HG02870 (cell line): ENCODE data around the gene OR7D2.
"Not testable (repeated sequence)": the region's sequence is repeated elsewhere in the genome, so short reads cannot be mapped to it uniquely, and the experiment has no call there.

Experiments
- ATAC-seq: cut with Tn5 transposase; IDR thresholded peaks from one replicate; pipeline ENCODE4 v1.9.1; 2021; ENCODE audit warnings: mild to moderate bottlenecking, moderate library complexity; ENCODE audit not compliant: unreplicated experiment

Gene OR7D2

DNA sequence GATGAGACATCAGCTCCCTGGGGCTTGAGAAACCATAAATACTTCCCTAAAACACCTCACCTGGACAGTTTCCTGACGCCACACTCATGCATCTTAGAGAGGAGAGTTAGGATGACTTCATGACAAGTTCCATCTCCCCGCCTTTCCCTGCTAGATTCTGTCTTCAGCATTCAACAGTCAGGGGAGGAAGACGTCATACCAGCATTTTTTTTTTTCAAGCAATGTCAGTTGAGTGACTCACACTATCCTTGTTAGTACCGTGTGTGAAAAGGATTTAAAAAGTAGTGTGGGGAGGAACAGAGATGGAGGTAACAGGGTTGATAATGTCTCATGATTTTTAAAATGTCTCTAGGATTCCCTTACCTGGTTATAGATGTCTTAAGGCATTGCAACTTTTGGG lies at the start of gene OR7D2:
TSS of gene OR7D2 (plus strand) at position 79 of the 400 bp plus-strand sequence. CDS start 6,803 bp downstream, outside the sequence.
- ATAC-seq: no peak

DNA sequence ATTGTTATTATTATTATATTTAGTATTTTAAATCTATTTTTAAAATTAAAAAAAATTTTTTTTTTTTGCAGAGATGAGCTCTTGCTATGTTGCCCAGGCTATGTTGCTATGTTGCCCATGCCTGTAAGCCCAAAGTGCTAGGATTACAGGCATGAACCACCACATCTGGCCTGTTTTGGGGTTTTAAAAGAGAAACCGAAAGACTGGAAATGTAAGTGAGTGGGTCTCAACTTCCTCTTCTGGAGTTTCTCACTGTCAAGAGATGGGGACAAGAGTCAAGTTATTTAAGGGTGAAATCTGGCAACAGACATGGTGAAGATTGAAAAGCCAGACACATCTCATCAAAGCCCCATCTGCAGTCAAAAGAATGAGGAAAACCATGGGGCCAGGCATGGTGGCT lies 47.8 kb upstream of the OR7D2 start:
- no peak for ATAC-seq

DNA sequence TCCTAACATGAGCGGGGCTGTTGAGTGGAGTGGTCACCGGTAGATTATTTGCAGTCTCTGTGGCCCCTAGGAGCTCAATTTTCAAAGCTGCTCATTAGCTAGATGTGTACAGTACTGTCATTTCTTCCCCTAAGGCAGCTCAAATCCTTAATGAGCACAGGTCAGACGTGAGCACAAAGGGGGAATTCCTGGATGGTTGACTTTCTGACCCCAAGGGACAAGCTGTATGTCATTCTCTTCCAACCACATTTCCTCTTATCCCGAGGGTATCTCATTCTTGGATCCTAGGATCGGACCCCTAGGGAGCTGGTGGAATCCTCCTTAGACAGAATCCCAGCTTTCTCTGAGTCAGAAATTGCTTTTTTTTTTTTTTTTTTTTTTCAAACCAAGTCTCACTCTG lies 46.4 kb upstream of the OR7D2 start:
- ATAC-seq: no peak

DNA sequence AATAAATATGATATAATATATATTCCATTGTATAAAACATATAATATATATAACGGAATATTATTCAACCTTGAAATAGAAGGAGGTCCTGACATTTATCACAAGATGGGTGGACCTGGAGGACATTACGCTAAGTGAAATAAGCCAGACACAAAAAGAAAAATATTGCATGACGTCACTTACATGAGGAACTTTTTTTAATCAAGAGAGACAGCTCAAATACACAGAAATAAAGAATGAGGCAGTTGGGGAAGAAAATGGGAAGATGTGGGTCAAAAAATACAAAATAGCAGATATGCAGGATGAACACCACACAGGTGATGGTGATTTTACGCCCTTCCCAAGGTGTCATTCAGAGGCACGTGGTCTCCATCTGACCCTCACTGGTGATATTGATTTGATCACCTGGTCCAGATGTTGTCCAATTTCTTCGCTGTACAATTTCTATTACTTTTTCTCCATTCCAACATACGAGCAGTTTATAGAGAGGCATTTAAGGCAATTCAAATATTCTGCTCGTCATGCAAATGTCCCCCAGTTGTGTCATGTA lies 39.1 kb upstream of the OR7D2 start:
- no peak for ATAC-seq

DNA sequence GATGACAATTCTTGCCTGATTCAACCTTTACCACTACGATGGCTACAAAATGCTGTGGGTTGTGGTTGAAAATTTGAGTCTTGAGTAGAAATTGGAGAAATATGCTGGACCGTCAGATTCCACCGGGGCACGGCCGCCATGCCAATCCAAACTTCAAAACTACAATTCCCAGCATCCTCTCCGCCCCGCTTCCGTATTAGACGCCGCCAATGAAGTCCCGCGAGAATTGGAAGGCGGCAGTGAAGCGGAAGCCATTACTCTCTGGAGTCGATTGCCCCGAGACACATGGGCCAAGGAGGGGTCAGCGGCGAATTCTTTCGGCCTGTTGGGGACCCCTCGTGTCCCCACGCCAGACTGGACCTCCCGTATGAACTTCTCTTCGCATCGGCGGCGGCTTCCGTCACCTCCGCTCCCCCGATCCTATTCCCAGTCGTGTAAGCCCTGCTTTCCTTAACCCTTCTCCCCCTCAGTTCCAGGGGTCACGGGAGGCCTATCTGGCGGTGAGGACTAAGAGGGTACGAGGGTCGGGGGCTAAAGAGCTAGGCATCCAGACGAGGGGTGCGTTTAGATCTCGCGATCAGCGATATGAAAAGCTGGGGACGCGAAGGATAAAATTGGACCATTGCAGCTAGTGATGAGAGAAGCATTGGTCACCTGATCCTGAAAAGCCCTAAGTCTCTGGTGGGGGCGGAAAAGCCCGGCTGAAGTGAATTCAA lies 38.5 kb upstream of the OR7D2 start, which contains the start of gene ZNF317:
TSS of gene ZNF317 (plus strand) at position 239 of the 716 bp plus-strand sequence. CDS start 15,620 bp downstream, outside the sequence.
- ATAC-seq: peak; percentile 90

DNA sequence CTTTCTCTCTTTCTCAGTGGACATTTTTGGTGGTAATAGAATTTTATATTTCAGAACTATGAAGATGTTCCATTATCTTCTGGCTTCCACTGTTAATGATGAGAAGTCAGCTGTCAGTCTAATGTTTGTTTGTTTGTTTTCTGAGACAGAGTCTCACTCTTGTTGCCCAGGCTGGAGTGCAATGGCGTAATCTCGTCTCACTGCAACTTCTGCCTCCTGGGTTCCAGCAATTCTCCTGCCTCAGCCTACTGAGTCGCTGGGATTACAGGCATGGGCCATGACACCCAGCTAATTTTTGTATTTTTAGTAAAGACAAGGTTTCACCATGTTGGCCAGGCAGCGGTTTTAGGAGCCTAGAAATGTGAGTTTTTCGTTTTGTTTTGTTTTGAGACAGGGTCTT lies 33.9 kb upstream of the OR7D2 start:
- ATAC-seq: no peak

DNA sequence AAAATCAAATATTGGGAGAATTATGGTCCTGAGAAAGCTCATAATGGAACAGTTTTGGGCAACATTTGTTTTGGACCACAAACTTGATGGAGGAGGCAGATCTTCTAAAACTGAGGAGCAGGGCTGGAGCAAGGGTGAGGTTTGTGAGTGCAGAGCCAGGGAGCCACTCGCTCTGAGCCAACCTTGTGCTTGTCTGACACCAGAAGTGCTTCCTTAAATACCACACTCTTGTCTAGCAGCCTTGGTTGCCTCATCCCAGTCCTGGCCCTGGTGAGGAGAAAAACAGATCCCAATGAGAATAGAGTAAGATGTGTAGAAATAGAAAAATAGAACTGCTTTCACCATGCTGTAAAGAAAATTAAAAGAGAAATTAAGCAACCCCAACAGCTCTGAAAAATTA lies 31.9 kb upstream of the OR7D2 start:
- no peak for ATAC-seq

DNA sequence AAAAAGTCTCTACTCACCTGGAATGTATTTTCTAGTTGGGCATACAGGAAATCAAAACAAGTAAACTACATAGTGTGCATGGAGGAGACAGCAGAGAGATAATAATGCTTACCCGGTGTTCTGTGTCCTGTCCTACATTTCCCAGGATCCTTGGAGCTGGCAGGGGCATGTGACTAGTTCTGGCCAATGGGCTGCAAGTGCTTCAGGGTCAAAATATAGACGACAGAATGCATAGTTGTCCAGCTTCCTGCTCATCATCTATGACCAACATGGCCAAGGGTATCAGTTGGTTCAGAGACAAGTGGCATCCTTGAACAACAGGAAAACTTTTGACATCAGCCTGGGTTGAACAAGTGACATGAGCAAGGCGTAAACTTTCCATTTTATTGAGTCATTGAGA lies 30.1 kb upstream of the OR7D2 start:
- no peak for ATAC-seq

DNA sequence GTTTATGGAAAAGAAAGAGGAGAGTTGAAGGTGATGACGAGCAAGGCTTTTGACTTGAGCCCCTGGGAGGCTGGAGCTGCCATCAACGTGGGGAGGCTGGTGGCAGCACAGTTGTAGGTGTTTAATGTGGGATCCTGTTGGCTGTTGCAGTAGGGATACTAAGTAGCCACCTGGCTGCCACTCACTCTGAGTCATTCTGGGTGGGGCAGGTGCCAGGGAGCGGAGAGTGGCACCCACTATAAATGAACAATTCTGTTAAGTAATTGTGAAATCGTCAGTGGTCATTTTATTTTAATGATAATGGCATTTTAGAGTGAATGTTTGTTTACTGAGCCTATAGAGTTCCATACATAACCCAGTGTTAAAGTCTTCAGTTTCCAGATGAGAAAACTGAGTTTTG lies 28.8 kb upstream of the OR7D2 start:
- ATAC-seq: no peak

DNA sequence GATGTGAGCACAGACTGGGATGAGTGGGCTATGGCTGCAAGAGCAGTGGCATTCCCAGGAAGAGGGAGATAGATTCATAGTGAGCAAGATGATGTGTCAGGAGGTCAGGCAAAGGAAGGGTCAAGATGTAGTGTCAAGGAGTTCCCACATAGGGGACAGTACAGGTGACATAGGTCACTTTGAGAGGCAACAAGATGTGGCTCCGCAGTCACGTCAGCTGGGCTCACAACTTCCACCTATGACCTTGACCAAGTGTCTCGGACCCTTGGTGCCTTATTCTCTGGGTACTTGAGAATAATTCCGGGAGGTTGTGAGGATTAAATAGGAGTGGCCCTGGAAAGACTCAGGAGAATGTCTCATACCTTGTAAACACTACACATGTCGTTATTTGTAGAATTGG lies 28.1 kb upstream of the OR7D2 start:
- no peak for ATAC-seq

DNA sequence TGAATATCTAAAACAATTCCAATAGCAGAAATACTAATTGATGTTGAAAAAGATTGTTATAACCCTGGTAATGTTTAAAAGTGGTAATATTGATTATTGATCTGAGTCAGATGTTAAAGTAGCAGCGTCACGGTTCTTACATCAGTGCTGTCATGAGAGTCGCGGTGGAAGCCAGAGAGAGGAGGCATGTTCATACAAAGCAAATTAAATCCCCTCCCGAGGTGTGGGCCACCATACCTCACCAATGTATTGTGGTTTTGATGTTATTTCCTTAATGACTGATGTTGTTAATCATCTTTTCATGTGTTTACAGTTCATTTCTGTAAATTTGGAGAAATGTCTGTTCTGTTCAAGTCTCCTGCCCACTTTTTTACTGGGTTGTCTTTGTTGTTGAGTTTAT lies 27.4 kb upstream of the OR7D2 start:
- no peak for ATAC-seq

DNA sequence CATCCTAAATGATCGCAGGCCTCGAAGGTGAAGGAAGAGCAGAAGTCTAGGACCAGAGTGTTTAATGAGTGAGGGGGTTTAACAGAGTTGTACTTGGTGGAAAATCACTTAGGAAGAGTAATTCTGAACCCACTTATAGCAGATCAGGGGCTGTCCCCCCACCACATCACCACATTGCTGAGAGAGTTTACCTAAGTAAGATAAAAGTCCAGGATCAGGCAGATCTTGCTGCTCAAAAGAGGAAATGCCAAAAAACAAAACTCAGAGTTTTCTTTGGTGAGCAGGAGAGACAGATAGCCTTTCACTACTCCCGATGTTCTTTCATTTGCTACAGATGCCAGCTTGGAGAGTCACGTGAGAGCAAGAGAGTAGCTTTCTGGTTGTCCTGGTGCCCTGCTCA lies 23.2 kb upstream of the OR7D2 start:
- no peak for ATAC-seq

DNA sequence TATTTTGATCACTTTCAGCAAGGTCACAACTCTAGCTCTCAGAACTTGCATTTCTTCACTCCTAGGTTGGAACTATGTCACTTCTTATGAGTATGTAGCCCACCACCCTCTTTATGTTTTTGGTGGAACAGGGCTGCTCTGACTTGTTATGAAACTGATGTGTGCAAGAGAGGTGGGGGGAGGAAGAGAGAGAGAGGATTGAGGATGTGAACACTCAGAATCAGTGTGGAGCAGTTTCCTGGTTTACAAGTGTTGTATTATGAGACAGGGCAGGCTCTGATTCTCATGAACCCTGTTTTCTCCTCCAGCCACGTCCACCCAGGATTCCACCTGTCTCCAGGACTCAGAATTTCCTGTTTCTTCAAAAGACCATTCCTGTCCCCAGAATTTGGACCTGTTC lies 22.5 kb upstream of the OR7D2 start:
- no peak for ATAC-seq

DNA sequence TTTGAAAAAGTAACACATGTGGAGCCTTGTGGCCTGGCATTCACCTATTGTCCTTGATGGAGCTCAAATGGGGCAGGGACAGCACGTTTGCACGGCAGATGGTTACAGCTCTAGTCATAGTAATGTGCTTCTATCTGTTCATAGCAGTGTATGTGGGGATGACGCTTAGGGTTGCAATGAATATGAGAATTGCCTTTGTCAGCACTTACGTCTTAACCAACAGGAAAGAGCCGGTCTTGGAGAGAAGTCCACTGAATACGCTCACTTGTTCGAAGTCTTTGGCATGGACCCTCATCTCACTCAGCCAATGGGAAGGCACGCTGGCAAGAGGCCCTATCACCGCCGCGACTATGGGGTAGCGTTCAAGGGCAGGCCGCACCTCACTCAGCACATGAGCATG lies 18.9 kb upstream of the OR7D2 start:
- ATAC-seq: no peak

DNA sequence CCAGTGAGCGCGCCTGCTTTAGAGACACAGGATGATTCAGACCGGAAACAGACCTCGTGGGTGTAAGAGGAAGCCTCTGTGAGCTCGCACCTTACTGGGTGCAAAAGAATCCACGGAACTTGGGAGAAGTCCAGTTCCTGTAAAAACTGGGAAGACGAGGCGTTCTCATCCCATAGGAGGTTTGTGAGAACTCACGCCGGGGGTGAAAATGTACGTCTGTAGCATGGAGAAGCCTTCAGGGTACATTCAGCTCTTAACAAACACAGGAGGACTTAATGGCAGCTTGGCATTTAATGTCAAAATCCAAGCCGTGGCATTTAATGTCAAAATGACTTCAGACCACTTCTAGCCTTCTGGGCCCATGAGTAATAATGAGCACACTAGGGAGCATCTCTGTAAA lies 17.4 kb upstream of the OR7D2 start:
- ATAC-seq: no peak

DNA sequence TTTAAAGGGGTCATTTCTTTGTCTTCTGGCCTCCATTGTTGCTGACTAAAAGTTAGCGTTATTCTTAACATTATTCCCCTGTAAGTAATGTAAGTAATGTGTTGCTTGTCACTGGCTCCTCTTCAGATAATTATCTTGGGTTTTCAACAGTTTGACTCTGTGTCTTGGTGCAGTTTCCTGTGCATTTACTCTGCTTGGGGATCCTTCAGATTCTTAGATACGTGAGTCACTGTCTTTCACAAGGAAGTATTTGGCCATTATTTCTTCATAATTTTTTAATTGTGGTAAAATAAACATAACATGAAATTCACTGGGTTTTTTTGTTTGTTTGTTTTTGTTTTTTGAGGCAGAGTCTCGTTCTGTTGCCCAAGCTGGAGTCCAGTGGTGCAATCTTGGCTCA lies 13.5 kb upstream of the OR7D2 start:
- no peak for ATAC-seq

DNA sequence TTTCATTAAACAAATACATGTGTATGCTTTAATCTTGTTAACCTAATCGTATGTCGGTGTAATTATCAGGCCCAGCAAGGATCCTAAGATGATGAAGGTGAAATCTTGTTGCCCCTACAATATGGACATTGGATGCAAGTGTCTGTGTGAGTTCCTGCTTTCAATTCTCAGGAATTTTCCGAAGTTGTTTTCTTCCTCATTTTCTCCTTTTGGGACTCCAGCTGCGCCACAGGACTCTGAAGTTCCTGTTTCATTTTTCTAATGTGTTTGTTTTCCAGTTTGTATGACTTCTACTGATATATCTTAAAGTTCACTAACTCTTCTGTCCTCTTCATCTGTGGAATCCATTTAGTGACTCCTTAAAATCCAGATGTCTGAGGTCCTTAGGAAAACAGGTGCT lies 11.9 kb upstream of the OR7D2 start:
- ATAC-seq: no peak

DNA sequence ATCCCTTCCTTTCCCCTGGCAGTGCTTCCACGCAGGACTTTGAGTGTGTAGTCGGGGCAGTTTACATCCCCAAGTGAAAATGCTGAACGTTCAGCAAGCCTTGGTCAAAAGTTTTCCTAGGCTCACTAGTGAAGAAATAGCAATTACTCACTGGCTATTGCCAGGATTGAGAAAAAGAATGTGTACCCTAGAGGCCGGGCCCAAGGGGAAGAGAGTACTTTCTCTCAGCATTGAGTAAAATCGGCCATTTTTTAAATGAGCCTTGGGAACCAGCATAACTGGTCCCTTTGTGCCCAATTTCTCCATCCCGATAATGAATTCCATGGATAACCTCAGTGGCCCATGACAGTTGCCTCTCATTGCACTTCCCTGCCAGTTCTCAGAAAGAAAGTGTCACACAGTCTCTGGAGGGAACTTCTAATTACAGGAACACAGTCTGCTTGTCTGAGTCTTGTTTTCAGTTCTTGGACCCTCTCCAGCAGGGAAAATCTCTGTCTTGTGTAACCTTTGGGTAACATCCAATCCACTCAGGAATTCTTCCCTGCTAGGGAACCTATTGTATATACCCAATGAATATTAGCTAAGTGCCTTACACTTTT lies 7.3 kb upstream of the OR7D2 start:
- ATAC-seq: no peak

DNA sequence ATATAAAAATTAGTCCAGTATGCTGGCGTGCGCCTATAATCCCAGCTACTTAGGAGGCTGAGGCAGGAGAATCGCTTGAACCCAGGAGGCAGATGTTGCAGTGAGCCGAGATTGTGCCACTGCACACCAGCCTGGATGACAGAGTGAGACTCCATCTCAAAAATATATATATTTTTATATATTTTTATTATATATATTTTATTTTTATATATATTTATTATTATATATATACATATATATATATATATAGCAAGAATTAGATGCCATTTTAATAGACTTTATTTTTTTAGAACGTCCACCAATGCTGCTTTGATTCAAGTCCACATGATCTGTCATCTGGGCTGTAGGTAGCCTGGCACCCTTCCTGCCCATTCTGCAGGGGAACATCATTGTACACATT lies 3.5 kb upstream of the OR7D2 start:
- ATAC-seq: no peak

DNA sequence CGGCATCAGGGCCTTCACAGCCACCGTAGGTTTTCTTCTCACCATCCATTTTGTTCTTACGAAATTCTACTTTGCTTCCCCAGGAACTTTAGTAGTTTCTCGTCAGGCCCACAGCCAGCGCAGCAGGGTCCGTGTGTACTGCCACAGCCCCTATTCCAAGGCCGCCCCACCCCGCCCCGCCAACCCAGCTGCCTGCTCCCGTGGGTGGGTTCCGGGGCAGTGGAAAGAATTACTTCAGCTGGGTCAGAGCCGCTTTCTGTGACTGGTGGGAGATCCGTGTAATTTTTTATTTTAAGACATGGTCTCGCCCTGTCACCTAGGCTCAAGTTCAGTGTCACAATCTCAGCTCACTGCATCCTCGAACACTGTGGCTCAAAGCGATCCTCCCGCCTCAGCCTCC lies 4.2 kb downstream of the OR7D2 start:
- no peak for ATAC-seq

DNA sequence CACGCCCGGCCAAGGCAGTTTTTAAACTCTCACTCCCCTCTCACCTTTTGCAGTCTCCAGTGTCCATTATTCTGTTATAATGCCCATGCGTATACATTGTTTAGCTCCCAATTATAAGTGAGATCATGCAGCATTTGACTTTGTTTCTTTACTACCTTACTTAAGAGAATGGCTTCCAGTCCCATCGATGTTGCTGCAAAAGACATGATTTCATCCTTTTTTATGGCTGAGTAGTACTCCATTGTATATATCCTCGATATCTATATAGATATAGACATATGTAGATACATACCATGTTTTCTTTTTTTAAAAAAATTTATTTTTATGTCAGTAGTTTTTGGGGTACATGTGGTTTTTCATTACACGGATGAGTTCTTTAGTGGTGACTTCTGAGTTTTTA lies 8.4 kb downstream of the OR7D2 start:
- no peak for ATAC-seq

DNA sequence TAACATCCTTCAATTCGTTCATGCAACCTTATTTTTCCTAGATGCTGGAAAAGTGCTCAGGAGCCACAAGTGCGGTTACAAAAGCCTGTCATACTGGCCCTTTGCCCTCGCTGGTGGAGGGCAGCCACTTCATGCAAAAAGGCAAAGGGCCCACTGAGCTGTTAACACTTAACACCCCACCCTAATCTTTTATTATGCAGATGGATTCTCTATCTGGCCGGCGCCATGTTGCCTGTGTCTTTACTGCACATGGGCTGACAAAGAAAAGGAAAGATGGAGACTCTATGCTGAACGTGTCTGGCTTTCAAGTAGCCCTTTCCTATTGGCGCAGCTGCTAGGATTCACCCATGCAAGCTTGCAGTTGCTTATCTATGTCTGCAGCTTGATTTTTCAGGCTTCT lies 10.8 kb downstream of the OR7D2 start:
- ATAC-seq: no peak

DNA sequence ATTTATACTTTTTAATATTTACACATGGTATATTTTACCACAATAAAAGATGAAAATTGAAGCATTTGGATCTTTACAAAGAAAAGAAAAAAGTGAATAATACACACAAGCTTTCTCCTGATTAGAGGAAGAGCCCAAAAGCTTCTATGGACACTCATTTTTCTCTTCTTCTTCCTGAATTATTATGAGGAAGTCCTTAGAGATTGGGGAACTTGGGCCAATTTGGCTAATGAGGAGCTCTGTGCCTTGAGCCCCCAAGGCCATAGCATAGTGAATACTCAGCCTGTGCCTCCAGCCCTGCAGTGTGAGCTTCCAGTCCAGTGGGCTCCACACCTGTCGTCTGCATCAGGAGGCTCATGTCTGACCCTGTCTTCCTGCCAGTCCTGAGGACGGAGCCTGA lies 19.3 kb downstream of the OR7D2 start:
- not testable (repeated sequence) for ATAC-seq
